VCaP (cell line): ENCODE results near the gene AQR.

Experiments used
- H3K27ac ChIP-seq: fragments of 450-650 bp; 2 replicates; pipeline ENCODE4 v1.5.1; 2017
- TF ChIP-seq, protein P1 (sequence below): fragments of 450-650 bp; conservative IDR thresholded peaks from 2 replicates; pipeline ENCODE4 v1.5.1; 2017; ENCODE audit warnings: mild to moderate bottlenecking, moderate library complexity

AQR gene

DNA sequence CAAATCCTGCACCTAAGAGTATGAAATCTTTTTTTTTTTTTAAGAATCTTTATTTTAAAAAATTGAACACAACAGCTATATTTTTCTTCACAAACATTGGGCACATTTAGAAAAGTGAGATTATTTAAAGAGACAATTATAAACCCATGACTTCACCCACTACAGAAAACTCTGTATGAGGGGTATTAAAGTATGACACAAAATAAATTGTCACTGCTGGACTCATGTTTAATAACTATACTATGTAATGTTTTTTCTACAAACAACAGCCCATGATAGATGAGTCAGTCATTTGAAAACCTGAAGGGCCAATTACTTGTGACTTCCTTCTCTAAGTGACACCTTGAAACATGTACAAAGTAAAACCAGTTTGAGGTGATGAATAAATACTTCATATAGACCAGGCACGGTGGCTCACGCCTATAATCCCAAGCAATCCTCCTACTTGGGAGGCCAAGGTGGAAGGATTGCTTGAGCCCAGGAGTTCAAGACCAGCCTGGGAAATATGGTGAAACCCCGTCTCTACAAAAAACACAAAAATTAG is 36.0 kb downstream of the AQR start:
- TF ChIP-seq, protein P1, sequence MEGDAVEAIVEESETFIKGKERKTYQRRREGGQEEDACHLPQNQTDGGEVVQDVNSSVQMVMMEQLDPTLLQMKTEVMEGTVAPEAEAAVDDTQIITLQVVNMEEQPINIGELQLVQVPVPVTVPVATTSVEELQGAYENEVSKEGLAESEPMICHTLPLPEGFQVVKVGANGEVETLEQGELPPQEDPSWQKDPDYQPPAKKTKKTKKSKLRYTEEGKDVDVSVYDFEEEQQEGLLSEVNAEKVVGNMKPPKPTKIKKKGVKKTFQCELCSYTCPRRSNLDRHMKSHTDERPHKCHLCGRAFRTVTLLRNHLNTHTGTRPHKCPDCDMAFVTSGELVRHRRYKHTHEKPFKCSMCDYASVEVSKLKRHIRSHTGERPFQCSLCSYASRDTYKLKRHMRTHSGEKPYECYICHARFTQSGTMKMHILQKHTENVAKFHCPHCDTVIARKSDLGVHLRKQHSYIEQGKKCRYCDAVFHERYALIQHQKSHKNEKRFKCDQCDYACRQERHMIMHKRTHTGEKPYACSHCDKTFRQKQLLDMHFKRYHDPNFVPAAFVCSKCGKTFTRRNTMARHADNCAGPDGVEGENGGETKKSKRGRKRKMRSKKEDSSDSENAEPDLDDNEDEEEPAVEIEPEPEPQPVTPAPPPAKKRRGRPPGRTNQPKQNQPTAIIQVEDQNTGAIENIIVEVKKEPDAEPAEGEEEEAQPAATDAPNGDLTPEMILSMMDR: no peak
- no peak overlapping the region for H3K27ac ChIP-seq

DNA sequence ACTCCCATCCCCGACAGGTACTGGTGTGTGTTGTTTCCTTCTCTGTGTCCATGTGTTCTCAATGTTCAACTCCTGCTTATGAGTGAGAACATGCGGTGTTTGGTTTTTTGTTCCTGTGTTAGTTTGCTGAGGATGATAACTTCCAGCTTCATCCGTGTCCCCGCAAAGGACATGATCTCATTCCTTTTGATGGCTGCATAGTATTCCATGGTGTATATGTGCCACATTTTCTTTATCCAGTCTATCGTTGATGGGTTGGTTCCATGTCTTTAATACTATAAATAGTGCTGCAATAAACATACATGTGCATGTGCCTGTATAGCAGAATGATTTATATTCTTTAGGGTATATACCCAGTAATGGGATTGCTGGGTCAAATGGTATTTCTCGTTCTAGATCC is 41.2 kb downstream of the AQR start:
- H3K27ac ChIP-seq: peak overlapping the region; percentile 63

DNA sequence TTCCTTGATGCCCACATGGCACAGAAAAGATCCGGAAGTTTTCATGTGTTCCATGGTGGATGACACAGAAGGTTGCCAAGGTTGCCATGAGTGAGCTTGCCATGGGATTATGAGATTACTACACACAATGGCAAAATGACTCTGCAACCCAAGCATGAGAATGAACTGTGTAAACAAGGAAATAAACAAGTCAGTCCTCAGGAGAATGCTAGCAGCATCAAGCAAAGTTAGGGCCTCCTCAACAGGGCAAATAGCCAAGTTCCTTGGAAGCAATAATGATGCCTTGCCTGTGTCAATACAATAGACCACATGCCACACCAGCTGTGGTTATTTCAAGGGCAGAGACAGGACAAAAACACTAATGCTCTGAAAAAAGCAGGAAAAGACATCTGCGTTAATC is 41.8 kb downstream of the AQR start:
- TF ChIP-seq, protein P1: no peak
- peak overlapping the region; percentile 63 for H3K27ac ChIP-seq

DNA sequence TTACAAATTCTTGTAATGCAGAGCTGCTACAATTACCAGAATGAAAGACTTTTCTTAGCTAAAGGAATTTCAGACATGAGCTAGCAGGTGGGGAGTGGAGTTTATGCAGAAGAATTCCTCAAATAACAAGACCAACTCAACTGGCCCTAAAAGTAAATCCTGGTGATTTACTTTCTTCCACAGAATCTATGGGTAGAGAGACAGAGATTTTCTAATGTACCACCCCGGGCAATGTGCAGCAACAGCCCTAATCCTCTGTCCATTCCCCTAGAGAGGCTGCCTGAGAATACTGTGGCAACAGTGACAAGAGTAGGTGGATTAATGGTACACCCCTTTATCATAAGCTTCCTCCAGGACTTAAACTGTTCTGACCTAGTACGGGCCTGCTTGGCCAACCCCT is 55.2 kb downstream of the AQR start:
- no peak overlapping the region for H3K27ac ChIP-seq
- TF ChIP-seq, protein P1: no peak

DNA sequence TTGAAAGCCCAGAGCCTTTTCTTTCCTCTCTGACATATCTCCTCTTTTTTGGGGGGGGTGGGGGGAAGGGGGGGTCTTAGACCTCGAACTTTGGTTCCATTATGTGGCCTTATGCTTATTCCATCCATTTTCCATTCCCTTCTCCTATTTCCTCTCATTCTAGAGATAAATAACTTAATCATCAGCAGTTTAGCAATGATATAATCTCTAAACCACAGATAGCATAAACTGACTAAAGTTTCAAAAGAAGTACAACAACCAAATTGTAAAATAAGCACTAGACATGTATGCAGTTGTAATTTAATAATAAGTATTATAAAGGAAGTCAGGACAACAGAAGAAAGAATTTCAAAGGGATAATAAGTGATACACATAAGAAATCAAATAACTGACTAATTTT is 64.5 kb downstream of the AQR start:
- TF ChIP-seq, protein P1: no peak

DNA sequence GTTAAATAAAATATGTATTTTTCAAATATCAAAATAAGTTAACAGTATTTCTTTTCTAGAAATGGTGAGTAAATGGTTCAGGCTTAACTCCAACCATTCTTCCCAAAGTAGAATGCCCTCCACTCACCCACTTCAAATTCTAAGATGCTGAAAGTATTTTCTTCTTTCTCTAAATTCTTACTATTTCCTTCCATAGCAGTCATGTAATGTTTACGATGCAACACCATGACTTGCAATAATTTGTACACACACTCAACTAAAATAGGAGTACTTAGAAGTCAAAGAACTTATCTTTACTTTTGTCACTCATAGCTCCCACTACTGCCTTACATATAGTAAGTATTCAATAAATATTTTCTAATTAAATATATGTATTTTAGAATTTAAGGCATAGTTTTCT is 65.0 kb downstream of the AQR start:
- H3K27ac ChIP-seq: no peak overlapping the region
- TF ChIP-seq, protein P1: no peak

More for the DNA sequence above, 64.5 kb downstream of the AQR start:
- no peak overlapping the region for H3K27ac ChIP-seq

DNA sequence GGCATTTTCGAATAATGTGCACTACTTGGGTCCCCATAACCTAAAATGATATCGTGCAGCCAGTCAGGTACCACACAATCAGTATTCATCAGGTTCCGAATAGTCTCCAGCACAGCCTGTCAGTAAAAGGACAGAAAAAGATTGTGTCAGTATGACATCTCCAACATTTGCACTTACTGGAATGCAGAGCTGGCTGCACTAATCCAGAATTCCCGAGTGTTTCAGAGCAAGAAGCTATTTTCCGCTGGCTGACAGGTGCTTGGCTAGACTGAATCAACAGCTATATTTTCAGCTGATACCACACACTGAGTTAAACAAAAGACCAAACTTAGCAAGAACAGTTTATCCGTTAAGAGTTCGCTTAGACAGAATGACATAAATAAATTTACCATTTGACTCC is 68.8 kb downstream of the AQR start:
- TF ChIP-seq, protein P1: no peak
- H3K27ac ChIP-seq: no peak overlapping the region

DNA sequence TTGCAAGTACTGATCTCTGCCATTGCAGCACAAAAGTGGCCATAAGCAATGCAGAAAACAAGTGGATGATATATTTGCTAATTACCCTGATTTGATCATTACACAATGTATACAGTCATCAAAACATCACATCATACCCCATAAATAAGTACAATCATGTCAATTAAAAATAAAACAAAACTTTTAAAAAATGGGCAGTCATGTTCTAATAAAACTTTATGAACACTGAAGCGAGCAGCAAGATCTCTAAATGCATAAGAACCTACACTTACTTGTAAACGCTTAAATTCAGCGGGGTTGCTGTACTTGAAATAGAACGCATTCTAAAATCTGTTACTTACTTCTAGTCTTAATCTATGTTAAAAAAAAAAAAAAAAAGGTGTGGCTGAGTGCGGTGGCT is 73.4 kb downstream of the AQR start:
- H3K27ac ChIP-seq: no peak overlapping the region
- TF ChIP-seq, protein P1: no peak
